GM06990 (cell line): Measurements from ENCODE around the gene ABCA13.

Experiments
- DNase-seq: peaks from one replicate; pipeline ENCODE4 v3.0.0-alpha.2; 2011; ENCODE audit not compliant: insufficient read length; ENCODE audit errors: extremely low read depth
- H3K27me3 ChIP-seq: replicated peaks from 2 replicates; pipeline ENCODE4 v1.6.0; 2011; ENCODE audit warnings: low read length; ENCODE audit not compliant: control insufficient read depth, insufficient read depth
- H3K36me3 ChIP-seq: 2 replicates; pipeline ENCODE4 v1.5.1; 2011; ENCODE audit warnings: low read length; ENCODE audit not compliant: control insufficient read depth, insufficient read depth
- H3K4me3 ChIP-seq: replicated peaks from 2 replicates; pipeline ENCODE4 v1.5.1; 2011; ENCODE audit warnings: low read depth, mild to moderate bottlenecking, control low read depth, low read length
- CTCF ChIP-seq: IDR thresholded peaks from 2 replicates; pipeline ENCODE4 v1.5.1; 2011; ENCODE audit warnings: low read length, control low read depth, mild to moderate bottlenecking, inconsistent platforms; ENCODE audit not compliant: insufficient read depth, poor library complexity, severe bottlenecking

The ABCA13 gene

DNA sequence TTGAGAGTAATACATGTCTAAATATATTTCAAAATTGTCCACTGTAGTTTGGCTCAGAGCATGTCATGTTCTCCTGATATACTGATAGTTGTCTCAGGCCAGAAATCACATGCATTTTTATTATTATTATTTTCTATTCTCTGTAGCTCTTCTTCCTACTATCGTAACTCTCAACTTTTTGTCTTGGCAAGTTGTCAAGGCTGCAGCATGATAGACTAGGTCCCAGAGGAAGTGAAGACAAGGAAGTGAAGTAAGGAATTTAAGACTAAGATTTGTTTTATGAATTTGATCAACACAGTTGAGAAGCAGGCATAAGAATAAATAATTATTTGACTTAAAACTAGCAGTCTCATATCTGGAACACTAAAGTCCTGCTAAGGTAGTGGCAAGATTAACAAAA is 369.5 kb downstream of the ABCA13 start:
- no peak for TF ChIP-seq CTCF
- no peak overlapping the region for H3K4me3 ChIP-seq
- H3K36me3 ChIP-seq = no peaks in the 10 kb centered on the region
- no peaks in the 10 kb centered on the region for H3K27me3 ChIP-seq
- DNase-seq = no peak

- no peak for DNase-seq
- Histone ChIP-seq H3K27me3 (no peaks in the 10 kb centered on the region), H3K4me3 (no peak overlapping the region), H3K36me3 (no peaks in the 10 kb centered on the region)
- TF ChIP-seq CTCF = no peak
Measured at GRCh38 chr7:48548667-48549066, 377.4 kb downstream of the ABCA13 start.

DNA sequence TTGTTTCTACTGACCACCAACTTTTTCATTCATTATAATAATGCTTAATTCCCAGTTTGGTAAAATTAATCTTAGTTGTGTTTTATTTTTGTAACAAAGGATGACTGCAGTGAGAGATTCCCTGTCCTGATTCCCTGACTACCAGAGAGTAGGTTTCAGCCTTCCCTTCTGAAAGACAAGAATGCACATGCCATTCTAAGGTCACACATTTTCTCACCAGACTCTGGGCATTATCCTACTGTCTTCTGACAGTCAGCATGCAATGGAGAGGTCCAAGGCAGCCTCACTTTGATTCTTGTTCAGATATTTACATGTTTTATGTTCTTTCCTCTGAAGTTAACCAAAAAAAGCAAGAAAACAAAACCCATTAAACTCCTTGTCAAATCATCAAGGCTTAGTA is 380.4 kb downstream of the ABCA13 start:
- no peaks in the 10 kb centered on the region for H3K27me3 ChIP-seq
- H3K4me3 ChIP-seq = no peak overlapping the region
- no peak for TF ChIP-seq CTCF
- no peak for DNase-seq
- H3K36me3 ChIP-seq = no peaks in the 10 kb centered on the region

DNA sequence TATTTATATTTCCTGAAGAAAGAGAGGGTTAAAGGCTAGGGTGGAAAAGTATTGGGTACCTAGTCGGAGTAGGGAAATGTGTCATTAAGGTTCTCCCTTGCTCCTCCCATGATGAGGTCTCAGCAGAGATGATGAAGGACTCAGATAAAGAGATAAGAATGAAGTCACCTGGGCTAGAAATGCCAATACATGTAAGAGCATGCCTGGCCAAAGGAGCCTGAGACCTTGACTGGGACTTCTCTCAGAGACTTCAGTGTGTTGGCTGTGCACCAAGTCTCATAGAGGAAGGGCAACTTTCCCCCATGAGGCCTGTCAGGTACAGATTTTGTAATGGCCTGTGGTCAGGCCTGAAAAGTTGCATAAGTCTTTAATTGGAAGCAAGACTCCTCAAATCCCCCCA is 392.1 kb downstream of the ABCA13 start:
- Histone ChIP-seq H3K36me3 (no peaks in the 10 kb centered on the region), H3K4me3 (no peak overlapping the region), H3K27me3 (no peaks in the 10 kb centered on the region)
- TF ChIP-seq CTCF = no peak
- DNase-seq = no peak

GRCh38 chr7:48575516-48575915 is 404.3 kb downstream of the ABCA13 start:
- TF ChIP-seq CTCF = no peak
- H3K36me3 ChIP-seq = no peaks in the 10 kb centered on the region
- no peak overlapping the region for H3K4me3 ChIP-seq
- DNase-seq = no peak
- H3K27me3 ChIP-seq = no peaks in the 10 kb centered on the region

DNA sequence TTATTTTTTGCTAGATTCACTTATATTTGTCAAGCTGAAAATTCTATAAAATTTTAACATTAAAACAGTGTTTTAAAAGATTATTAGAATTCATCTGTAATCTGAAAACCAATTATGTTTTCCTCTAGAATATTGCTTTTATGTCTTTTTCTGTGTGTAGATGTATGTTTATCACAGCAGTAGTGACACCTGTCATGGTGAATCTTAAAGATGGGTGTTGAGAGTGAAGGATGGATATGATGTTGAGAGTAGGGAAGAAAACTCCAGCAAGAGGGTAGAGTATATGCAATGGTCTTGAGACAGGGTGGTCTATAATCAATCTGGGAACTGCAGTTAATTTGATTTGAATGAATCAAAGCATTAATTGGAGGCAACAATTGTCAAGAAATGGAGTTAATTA is 416.2 kb downstream of the ABCA13 start:
- no peak for TF ChIP-seq CTCF
- DNase-seq = no peak
- Histone ChIP-seq H3K27me3 (no peaks in the 10 kb centered on the region), H3K4me3 (no peak overlapping the region), H3K36me3 (no peaks in the 10 kb centered on the region)
